GM19043 (cell line): ENCODE measurements around the gene LIPF.
"Not testable (repeated sequence)": the region's sequence is repeated elsewhere in the genome, so short reads cannot be mapped to it uniquely, and the experiment has no call there.

Experiments
- ATAC-seq: cut with Tn5 transposase; IDR thresholded peaks from one replicate; pipeline ENCODE4 v1.9.1; 2021; ENCODE audit warnings: low read depth; ENCODE audit not compliant: unreplicated experiment

Gene LIPF

GRCh38 chr10:88676283-88677060 is 12.2 kb downstream of the LIPF start:
- ATAC-seq, result no peak

- ATAC-seq, result no peak
Measured at GRCh38 chr10:88680958-88681357, 16.7 kb downstream of the LIPF start.

- ATAC-seq, result no peak
Measured at GRCh38 chr10:88682491-88682890, 18.2 kb downstream of the LIPF start.

GRCh38 chr10:88687853-88688467 is 23.7 kb downstream of the LIPF start:
- ATAC-seq, result no peak

GRCh38 chr10:88689366-88689765 is 25.1 kb downstream of the LIPF start:
- no peak for ATAC-seq

GRCh38 chr10:88693392-88694020 is 29.3 kb downstream of the LIPF start:
- ATAC-seq, result no peak

GRCh38 chr10:88702848-88703597 is 38.8 kb downstream of the LIPF start:
- ATAC-seq, result no peak

GRCh38 chr10:88705958-88706357 is 41.7 kb downstream of the LIPF start, which contains the start of gene LIPK:
LIPK (plus strand) TSS chr10:88706249; CDS start chr10:88724544, 18,295 bp downstream.
- ATAC-seq, result no peak

- no peak for ATAC-seq
Measured at GRCh38 chr10:88707429-88708155, 43.4 kb downstream of the LIPF start.

GRCh38 chr10:88709361-88709760 is 45.1 kb downstream of the LIPF start:
- ATAC-seq, result not testable (repeated sequence)

- no peak for ATAC-seq
Measured at GRCh38 chr10:88715517-88715916, 51.3 kb downstream of the LIPF start.

- no peak for ATAC-seq
Measured at GRCh38 chr10:88721392-88721791, 57.1 kb downstream of the LIPF start.

- ATAC-seq, result no peak
Measured at GRCh38 chr10:88725798-88726197, 61.6 kb downstream of the LIPF start.

- no peak for ATAC-seq
Measured at GRCh38 chr10:88728107-88728763, 64.0 kb downstream of the LIPF start.
